ENCODE measurements around the gene SUGCT.
A peak's percentile ranks its signal among the peaks of the same experiment; 100 is the strongest.
"Not testable (repeated sequence)": the region's sequence is repeated elsewhere in the genome, so short reads cannot be mapped to it uniquely, and the experiment has no call there.

Gene SUGCT

GRCh38 chr7:40134428-40135316, at the start of gene SUGCT, which contains the start of gene MPLKIP:
Gene SUGCT (plus strand): TSS chr7:40135005.
Gene MPLKIP (minus strand): TSS chr7:40134622. CDS start chr7:40134567, 55 bp downstream.
- peak; percentile 78 to 97 (median 89) for DNase-seq

DNA sequence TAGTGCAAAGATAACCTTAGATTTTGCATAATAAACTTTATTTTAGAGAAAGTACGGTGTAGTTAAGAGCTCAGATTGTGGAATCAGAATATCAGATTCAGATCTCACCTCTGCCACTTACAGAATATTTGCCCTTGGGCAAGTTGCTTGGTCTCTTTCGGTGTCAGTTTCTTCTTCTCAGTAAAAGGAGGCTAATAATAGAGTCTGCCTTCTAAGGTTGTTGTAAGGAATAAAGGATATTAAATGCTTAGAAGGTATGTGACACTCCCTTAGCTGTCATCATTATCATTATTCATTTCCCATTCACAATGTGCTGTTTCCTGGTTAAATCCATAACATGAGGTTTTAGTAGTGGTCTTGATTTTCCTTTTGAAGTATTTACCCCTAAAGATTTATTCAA, 42.6 kb upstream of the SUGCT start:
- DNase-seq, result no peak

DNA sequence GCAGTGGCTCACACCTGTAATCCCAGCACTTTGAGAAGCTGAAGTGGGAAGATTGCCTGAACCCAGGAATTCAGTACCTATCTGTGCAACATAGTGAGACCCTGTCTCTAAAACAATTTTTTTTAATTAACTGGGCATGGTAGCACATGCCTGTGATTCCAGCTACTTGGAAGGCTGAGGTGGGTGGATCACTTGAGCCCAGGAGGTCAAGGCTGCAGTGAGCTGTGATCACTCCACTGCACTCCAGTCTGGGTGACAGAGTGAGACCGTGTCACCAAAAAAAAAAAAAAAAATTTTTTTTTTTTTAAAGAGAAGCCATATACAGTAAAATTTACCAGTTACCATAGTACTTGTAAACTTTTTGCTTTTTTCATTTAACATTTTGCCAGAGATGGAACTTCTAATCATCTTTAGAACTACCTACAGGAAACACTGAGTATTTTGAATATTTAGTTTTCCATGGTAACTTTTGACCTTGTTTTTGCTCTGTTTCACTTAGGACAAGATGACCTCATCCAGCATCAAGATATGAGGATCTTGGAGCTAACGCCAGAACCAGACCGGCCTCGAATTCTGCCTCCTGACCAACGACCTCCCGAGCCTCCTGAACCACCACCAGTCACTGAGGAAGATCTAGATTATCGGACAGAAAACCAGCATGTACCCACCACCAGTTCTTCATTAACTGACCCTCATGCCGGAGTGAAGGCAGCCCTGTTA, 41.0 kb upstream of the SUGCT start:
- no peak for DNase-seq

GRCh38 chr7:40095230-40095629, 39.6 kb upstream of the SUGCT start:
- no peak for DNase-seq

DNA sequence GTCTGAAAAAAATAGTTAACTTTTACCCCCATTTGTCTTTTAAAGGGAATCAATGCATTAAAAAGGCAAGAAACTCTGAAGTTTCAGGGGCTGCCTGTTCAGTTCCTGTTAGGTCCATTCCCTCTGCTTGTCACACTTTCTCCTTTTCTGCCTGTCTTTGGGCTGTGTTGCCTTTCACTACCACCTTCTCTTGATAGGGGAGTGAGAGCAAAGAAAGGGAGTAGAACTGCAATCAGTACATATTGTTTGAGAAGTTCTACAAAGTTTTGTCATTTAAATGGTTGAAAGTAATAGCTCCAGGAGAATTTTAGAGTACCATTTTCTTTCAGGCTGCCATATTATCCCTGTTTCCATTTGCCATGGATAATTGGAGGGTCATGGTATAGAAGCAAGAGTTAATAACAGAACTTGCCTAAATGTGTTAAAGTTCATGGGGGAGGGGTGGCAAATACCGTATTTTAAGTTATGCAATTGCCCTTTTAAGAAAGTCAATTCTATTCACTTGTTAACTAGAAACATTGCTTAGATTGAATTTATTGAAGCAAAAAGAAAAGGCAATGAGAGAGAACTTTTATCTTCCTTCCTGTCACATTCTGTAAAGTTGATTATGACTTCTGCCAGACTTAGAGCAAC, 39.0 kb upstream of the SUGCT start:
- DNase-seq, result no peak

DNA sequence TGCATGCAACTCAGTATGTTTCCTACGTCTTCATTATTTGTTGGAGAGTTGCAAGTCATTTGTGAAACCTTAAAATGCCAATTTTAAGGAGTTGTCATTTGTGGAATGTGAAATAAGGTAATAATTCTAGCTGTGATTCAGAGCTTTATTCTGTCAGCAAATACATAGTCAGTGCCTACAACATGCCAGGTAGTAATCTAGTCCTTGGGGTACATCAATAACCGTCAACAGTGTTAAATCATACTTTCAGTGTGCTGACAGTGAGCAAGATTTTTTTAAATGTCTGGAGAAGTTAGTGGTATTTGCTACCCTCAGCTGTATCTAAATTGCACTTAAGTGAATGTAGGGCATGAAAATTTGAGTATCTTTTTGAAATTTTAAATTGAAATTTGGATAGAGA, 37.1 kb upstream of the SUGCT start:
- no peak for DNase-seq

DNA sequence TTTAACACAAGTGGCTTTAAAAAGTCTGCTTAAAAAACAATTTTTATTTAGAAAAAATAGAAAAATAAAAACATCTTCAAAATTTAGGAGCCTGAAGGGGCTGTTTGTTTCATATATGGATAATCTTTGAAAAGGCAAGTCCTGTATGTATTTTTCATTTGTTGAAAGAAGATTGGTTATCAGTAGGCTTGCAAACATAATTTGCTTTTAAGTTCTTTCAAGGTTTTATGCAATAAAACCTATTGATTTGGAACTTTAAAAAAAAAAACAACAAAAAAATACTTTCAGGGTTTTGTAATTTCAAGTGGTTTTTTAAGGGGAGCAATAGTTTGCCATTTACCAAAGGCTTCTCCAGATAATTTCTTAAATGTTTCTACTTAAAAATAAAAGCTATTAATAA, 36.0 kb upstream of the SUGCT start:
- DNase-seq, result no peak

DNA sequence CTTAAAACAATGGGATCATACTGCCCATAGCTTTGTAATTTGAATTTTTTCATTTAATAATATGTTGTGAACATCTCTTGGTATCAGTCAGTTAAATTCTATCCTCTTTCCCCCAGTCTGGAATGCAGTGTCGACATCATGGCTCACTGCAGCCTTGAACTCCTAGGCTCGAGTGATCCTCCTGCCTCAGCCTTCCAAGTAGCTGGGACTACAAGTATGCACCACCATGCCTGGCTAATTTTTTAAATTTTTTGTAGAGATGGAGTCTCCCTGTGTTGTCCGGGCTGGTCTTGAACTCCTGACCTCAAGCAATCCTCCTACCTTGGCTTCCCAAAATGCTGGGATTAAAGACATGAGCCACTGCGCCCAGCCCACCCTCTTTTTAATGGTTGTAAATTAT, 35.0 kb upstream of the SUGCT start:
- DNase-seq, result no peak

GRCh38 chr7:40101201-40101600, 33.6 kb upstream of the SUGCT start:
- no peak for DNase-seq

DNA sequence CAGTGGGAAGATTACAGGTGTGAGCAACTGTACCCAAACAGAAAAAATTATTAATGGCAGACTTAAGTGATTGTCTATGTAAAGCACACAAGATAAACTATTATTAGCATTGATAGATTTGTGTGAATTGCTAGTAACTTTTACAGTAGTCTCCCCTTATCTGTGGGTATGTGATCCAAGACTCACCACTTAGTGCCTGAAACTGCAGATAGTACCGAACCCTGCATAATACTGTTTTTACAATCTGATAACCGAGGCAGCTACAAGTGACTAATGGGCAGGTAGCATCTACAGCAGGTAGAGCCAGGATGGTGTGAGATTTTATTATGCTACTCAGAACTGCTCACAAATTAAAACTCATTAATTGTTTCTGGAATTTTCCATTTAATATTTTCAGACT, 31.9 kb upstream of the SUGCT start:
- no peak for DNase-seq

DNA sequence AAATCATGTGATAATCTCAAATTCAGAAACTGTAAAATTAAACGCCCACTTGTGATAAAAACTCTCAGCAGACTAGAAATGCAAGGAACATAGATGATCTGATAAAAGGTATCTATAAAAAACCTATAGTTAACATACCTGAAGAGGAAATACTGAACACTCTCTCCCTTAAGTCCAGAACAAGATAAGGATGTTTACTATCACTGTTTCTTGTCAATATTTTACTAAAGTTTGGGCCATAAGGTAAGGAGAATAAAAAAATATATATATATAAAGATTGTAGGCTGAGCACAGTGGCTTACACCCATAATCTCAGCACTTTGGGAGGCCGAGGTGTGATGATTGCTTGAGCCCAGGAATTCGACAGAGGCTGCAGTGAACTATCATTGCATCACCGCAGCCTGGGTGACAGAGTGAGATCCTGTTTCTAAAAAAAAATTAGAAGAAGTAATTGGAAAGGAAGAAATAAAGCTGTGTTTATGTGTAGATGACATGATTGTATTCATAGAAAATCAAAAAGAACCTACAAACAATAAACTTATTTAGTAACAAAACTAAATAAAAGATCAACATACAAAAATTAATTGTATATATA, 28.8 kb upstream of the SUGCT start:
- no peak for DNase-seq

DNA sequence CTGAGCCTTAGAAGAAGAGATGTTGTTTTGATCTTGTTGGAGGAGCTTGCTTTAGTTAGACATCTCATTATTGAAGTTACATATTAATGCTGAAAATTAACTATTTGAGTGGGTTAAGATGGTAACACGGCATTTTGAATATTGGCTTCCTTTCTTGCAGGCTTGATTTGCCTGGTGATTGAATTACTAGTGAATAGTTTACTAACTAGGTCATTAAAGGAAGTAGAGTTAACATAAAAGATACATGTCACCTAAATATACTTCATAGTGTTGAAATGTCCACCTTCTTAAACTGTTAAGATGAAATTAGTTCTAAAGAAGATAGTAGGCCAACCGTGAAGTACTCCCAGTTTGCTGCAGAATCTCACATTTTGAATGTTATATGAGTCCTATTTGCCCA, 18.9 kb upstream of the SUGCT start:
- DNase-seq, result no peak

GRCh38 chr7:40117199-40117598, 17.6 kb upstream of the SUGCT start:
- not testable (repeated sequence) for DNase-seq

- not testable (repeated sequence) for DNase-seq
Observed at GRCh38 chr7:40118201-40118600, 16.6 kb upstream of the SUGCT start.

DNA sequence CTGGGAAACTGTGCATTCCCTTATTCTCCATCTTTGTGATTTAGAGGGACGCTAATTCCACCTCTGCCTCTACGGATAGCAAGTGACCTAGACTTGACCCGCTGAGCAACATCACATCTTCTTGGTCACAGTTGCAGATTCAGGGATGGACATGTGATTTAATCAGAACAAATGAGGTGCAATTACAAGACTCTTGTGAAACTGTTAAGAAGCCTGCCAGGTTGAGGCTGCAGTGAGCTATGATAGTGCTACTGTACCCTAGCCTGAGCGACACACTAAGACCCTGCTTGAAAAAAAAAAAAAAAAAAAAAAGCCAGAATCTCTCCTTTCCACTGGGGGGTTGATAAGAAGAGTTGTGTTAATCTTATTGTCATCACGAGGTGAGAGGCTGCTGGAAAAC, 14.8 kb upstream of the SUGCT start:
- DNase-seq, result no peak

DNA sequence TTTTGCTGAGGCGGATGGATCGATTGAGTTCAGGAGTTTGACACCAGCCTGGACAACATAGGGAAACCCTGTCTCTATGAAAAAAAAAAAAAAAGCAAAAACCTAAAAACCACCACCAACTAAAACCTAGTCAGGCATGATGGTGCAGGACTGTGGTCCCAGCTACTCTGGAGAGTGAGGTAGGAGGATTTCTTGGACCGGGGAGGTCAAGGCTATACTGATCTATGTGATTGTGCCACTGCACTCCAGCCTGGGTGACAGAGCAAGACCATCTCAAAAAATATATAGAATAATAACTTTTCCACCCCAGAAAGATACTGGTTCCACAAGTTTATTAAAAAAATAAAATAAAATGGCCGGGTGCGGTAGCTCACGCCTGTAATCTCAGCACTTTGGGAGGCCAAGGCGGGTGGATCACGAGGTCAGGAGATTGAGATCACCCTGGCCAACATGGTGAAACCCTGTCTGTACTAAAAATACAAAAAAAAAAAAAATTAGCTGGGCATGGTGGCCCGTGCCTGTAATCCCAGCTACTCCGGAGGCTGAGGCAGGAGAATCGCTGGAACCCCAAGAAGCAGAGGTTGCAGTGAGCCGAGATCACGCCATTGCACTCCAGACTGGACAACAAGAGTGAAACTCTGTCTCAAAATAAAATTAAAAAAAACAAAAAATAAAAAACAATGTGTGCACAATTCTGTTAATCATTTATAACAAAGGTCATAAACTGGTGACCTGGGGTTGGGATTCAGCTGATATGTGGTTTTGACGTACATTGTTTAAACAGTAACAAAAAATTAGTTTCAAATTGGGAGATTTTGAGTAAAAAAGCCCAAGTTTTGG, 12.5 kb upstream of the SUGCT start:
- DNase-seq, result not testable (repeated sequence)

GRCh38 chr7:40122940-40123254, 11.9 kb upstream of the SUGCT start:
- no peak for DNase-seq

DNA sequence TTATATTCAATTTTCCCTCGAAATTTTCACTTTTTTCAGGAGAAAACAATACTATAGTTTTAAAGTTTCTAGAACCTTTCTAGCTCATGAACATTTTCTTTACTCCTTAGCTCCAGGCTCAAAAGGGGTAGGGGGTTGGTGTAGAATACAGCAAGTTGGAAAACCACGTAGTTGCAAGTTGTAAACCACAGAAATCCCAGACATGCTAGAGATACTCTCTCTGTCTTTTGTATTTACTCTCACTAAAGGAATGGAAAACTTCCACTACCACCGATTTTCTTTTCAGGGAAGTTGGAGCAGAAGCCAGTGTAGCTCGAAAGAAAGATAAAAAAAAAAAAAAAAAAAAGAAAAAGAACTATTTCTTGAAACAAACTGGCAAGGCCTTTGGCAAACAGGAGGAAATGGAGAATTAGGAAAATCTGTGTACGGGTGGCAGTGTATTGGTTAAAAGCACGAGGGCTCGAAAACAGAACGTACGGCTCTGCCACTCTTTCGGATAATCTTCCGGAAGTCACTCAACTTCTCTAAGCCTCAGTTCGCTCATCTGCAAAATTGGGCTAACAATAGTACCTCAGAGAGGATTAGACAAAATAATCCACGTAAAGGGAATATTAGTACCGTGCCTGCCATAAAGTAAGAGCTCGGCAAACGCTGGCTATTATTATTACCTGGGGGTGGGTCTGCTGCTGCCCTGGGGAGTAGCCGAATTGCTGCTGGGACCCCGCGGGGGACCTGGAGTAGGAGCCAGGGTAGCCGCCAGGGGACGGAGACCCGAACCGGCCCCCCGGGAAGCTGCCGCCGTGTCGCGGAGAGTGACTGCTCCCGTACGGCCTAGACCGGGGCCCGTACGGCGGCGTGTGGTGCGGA, 1.0 kb upstream of the SUGCT start:
- DNase-seq, result peak in 3 of 6 experiments; percentile 38 to 68 (median 66)

GRCh38 chr7:40135317-40135610, 459 bp downstream of the SUGCT start:
- DNase-seq, result peak in 2 of 6 experiments; percentile 24 to 65

DNA sequence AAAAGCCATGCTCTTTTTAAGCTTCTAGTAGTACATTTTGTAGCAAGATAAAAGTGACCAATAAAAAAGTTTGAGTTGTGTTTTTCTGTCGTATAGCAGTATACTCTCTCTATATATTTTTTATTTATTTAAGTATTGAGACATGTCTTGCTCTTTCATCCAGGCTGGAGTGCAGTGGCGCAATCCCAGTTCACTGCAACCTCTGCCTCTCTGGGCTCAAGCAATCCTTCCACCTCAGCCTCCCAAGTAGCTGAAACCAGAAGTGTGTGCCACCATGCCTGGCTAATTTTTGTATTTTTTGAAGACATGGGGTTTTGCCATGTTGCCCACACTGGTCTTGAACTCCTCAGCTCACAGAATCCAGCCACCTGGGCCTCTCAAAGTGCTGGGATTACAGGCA, 2.8 kb downstream of the SUGCT start:
- DNase-seq, result no peak

GRCh38 chr7:40138973-40139372, 4.2 kb downstream of the SUGCT start:
- no peak for DNase-seq

GRCh38 chr7:40139891-40140290, 5.1 kb downstream of the SUGCT start:
- not testable (repeated sequence) for DNase-seq
